Measurements from ENCODE around the gene HIBCH. TPM values are rescaled to one million over a fixed set of nuclear protein-coding genes. Genes with fewer than 3 reads are reported as not detected.

Gene HIBCH
- total RNA-seq, 2 donors from 2014 or later, result 30.8 to 46.7 TPM

DNA sequence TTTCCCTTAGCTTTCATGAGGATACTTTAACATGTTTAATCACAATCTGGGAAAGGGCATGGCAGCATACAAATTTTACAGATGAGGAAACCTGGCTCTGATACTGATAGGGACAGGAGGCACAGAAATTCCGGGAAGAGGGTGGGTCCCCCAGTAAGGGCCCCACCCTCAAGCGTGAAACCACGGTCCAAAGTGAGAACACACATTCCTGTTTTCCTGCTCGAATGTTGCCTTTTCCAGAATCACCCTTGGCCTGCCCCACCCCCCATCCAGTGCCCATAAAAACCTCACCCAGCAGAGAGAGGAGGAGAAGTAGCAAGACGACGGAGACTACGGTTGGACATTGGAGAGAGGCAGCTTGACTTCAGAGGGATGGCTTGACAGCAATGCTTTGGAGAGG lies 98.2 kb downstream of the HIBCH start:
- H3K9me3 ChIP-seq (ENCODE audit: control insufficient read depth, low read length), result peaks cover 19% of the 10 kb centered on the region
- TF ChIP-seq, protein P1, sequence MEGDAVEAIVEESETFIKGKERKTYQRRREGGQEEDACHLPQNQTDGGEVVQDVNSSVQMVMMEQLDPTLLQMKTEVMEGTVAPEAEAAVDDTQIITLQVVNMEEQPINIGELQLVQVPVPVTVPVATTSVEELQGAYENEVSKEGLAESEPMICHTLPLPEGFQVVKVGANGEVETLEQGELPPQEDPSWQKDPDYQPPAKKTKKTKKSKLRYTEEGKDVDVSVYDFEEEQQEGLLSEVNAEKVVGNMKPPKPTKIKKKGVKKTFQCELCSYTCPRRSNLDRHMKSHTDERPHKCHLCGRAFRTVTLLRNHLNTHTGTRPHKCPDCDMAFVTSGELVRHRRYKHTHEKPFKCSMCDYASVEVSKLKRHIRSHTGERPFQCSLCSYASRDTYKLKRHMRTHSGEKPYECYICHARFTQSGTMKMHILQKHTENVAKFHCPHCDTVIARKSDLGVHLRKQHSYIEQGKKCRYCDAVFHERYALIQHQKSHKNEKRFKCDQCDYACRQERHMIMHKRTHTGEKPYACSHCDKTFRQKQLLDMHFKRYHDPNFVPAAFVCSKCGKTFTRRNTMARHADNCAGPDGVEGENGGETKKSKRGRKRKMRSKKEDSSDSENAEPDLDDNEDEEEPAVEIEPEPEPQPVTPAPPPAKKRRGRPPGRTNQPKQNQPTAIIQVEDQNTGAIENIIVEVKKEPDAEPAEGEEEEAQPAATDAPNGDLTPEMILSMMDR (conservative IDR thresholded peaks at IDR 0.05), result no peak
- H3K36me3 Mint-ChIP-seq (ENCODE audit: low read depth), result peaks cover 57% of the 10 kb centered on the region

GRCh38 chr2:190219186-190219585 lies 100.4 kb downstream of the HIBCH start:
- 92 to 100% methylated on average over 2 to 5 of the region's 5 CpGs for WGBS, 2 experiments (ENCODE audit: insufficient coverage in 1 of 2, insufficient read length in 1 of 2)

More for the DNA sequence above, 98.2 kb downstream of the HIBCH start:
- H3K9ac ChIP-seq (ENCODE audit: extremely low read depth, low read length, poor library complexity, severe bottlenecking), result no peak overlapping the region
- H3K4me3 ChIP-seq (ENCODE audit: low read length), result no peak overlapping the region
- H3K27ac ChIP-seq (ENCODE audit: low read depth, low read length), result no peak overlapping the region
- Mint-ChIP-seq H3K9me3 (peaks cover 41% of the 10 kb centered on the region), H3K4me3 (no peak overlapping the region), H3K4me1 (no peaks in the 10 kb centered on the region), H3K27ac (no peak overlapping the region), H3K27me3 (ENCODE audit: insufficient read depth) (no peaks in the 10 kb centered on the region)
- H3K27me3 ChIP-seq (ENCODE audit: control insufficient read depth, insufficient read depth, low read length, poor library complexity, severe bottlenecking), result no peaks in the 10 kb centered on the region
- 97 to 100% methylated on average over 1 to 7 of the region's 7 CpGs for WGBS, 2 experiments (ENCODE audit: insufficient coverage in 1 of 2, insufficient read length in 1 of 2)
- DNase-seq, result no peak
- no peaks in the 10 kb centered on the region for H3K4me1 ChIP-seq (ENCODE audit: control insufficient read depth, insufficient read depth, low read length)
- H3K36me3 ChIP-seq (ENCODE audit: control insufficient read depth, insufficient read depth, low read length), result peaks cover 12% of the 10 kb centered on the region

DNA sequence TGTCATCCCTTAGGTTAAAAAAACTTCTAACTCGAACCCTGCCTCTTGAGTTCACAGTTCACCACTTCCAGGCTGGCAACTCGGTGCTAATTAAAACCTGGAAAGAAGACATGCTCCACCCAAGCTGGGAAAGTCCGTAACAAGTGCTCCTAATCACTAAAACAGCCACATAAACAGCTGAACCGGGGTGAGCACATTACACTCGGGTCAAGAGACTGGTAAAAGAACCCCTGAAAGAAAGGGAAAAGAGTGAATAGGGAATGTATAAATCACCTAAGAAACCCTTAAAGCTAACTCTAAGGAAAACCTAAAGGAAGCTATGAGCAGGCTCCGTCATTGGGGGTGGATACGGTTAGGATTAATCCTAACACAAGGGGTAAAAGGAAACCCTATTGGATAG lies 102.0 kb downstream of the HIBCH start:
- TF ChIP-seq, protein P1 (conservative IDR thresholded peaks at IDR 0.05), result no peak
- no peak overlapping the region for H3K27ac Mint-ChIP-seq
- H3K9me3 ChIP-seq (ENCODE audit: control insufficient read depth, low read length), result peaks cover 2% of the 10 kb centered on the region
- no peak overlapping the region for H3K27ac ChIP-seq (ENCODE audit: low read depth, low read length)
- no peaks in the 10 kb centered on the region for H3K27me3 Mint-ChIP-seq (ENCODE audit: insufficient read depth)
- 83 to 93% methylated on average over 2 to 7 of the region's 7 CpGs for WGBS, 2 experiments (ENCODE audit: insufficient coverage in 1 of 2, insufficient read length in 1 of 2)
- H3K36me3 ChIP-seq (ENCODE audit: control insufficient read depth, insufficient read depth, low read length), result peaks cover 7% of the 10 kb centered on the region
- peaks cover 22% of the 10 kb centered on the region for H3K36me3 Mint-ChIP-seq (ENCODE audit: low read depth)
- peaks cover 6% of the 10 kb centered on the region for H3K4me1 Mint-ChIP-seq
- no peak overlapping the region for H3K4me3 ChIP-seq (ENCODE audit: low read length)
- H3K4me3 Mint-ChIP-seq, result no peak overlapping the region
- H3K9ac ChIP-seq (ENCODE audit: extremely low read depth, low read length, poor library complexity, severe bottlenecking), result no peak overlapping the region
- peaks cover 5% of the 10 kb centered on the region for H3K9me3 Mint-ChIP-seq
- DNase-seq, result no peak
- no peaks in the 10 kb centered on the region for H3K4me1 ChIP-seq (ENCODE audit: control insufficient read depth, insufficient read depth, low read length)
- H3K27me3 ChIP-seq (ENCODE audit: control insufficient read depth, insufficient read depth, low read length, poor library complexity, severe bottlenecking), result no peaks in the 10 kb centered on the region

More at GRCh38 chr2:190219186-190219585, 100.4 kb downstream of the HIBCH start:
- H3K27me3 ChIP-seq (ENCODE audit: control insufficient read depth, insufficient read depth, low read length, poor library complexity, severe bottlenecking), result no peaks in the 10 kb centered on the region
- H3K9ac ChIP-seq (ENCODE audit: extremely low read depth, low read length, poor library complexity, severe bottlenecking), result no peak overlapping the region
- H3K27ac ChIP-seq (ENCODE audit: low read depth, low read length), result no peak overlapping the region
- no peak for DNase-seq
- Mint-ChIP-seq H3K27ac (no peak overlapping the region), H3K9me3 (peaks cover 21% of the 10 kb centered on the region), H3K36me3 (ENCODE audit: low read depth) (peaks cover 37% of the 10 kb centered on the region), H3K4me1 (peaks cover 1% of the 10 kb centered on the region), H3K4me3 (no peak overlapping the region), H3K27me3 (ENCODE audit: insufficient read depth) (no peaks in the 10 kb centered on the region)
- no peak overlapping the region for H3K4me3 ChIP-seq (ENCODE audit: low read length)
- peaks cover 12% of the 10 kb centered on the region for H3K36me3 ChIP-seq (ENCODE audit: control insufficient read depth, insufficient read depth, low read length)
- H3K4me1 ChIP-seq (ENCODE audit: control insufficient read depth, insufficient read depth, low read length), result no peaks in the 10 kb centered on the region
- H3K9me3 ChIP-seq (ENCODE audit: control insufficient read depth, low read length), result peaks cover 18% of the 10 kb centered on the region
- TF ChIP-seq, protein P1 (conservative IDR thresholded peaks at IDR 0.05), result no peak
